ENCODE measurements around the gene RBMS3.

Gene RBMS3

GRCh38 chr3:29590461-29590860 lies 309.6 kb downstream of the RBMS3 start:
- DNase-seq, result no peak

- DNase-seq, result no peak
Measured at GRCh38 chr3:29591579-29591978, 310.7 kb downstream of the RBMS3 start.

DNA sequence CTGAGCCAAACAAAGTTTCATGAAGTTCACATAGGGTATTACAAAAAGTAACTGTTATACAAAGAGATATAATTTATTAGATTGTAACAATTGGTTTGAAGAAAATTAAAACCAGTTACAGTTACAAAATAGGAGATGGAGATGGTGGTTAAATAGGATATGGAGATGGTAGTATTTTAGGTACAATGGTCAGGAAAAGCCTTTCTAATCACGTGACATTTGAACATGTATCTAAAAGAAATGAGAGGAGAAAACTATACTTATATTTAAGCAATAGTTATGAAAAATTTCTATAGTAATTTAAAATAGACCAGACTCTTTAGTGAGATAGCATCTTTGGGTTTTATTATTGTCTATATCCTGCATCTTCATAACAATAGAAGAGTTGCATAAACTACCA lies 312.9 kb downstream of the RBMS3 start:
- no peak for DNase-seq

DNA sequence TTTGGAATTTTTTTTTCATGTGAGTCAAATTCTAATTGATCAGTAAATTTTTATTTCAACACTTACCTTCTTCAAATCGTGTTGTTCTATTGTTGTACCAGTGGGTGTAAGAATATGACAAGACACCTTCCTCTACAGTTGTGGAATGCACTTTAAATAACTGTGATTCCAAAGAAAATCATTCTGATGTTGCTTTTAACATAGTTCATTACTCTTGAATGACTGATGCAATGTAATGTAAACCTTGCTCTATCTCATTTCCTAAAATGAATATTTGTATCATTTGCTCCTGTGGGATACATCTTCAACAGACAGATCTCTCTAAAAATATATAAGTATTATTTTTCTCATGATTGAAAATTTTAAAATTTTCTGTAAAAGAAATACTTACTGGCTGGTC lies 313.4 kb downstream of the RBMS3 start:
- DNase-seq, result no peak

GRCh38 chr3:29597376-29598008 lies 316.6 kb downstream of the RBMS3 start:
- DNase-seq, result no peak

- no peak for DNase-seq
Measured at GRCh38 chr3:29601861-29602585, 321.2 kb downstream of the RBMS3 start.

DNA sequence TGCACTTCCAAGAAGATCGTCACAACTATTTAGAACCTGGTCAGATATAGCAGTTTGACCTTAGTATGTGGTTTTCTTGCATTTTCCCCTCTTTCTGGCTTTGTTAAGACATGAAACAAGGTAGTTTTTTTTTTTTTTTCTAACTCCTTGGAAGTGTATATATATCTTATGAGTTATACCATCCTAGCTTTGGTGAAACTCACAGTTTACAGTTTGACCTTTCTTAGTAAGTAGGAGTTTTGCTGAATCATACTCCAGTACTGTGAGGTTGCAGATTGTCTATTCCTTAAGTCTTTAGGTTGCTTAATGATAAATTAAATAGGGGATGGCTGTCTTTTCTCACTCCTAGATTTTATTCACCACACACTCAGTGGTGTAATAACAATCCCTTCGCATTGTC lies 325.0 kb downstream of the RBMS3 start:
- no peak for DNase-seq

- DNase-seq, result no peak
Measured at GRCh38 chr3:29606416-29606815, 325.5 kb downstream of the RBMS3 start.

DNA sequence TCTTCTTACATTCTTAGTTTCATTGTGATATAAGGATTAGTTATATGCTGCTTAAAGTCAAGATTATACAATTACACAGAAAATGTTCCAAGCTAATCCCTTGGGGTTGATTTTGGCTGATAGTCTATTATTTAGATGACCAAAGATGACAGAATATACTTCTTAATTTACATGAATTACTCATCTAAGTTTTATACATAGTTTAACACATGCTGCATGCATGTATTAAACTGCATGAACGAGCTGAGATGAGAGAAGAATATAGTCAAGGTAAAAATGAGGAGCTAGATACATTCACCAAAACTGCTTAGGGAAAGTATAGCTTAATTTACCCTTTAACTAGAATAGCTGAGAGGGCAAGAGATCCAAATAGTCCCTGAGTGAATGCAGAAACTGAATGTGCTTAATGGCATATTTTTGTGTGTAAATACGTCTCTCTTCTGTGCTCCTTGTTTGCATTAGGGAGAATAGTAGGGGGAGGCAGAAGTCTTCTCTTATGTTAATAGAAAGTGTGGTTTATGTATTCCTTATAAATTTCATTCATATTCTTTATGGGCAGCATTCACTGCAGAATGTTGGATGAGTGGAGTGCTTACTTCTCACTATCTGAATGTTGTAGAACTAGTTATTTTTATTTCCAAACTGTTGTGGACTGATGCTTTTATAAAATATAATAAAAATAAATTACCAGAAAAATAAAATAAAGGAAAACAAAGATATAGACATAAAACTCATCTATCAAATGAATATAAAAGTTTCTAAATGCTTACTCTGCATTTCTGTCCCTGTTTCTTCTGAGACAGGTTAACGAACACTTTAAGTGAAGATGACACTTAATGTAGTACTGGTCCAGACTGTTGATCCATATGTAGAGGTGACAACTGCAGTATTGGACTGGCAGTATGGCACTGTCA lies 327.8 kb downstream of the RBMS3 start:
- DNase-seq, result no peak

DNA sequence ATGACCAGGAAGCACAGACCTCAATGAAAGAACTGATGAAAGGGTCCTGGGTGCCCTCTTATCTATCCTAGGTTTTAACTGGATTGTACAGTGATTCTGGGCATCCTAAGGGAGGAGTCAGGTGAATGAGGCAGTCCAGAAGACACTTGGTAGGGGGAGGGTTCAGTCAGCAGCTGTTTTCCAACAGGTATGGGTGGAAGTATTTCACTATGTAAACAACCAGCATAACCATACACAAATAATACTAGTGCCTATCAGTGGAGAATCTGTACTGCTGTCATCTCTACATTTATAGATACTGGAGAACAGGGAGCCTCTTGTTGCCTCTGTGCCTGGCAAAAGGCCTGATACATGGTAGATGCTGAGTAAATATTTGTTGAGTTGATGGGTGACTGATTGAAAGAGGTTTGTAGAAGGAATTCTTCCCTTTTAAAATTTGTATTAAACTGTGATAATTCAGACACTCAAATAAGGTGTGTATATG lies 328.5 kb downstream of the RBMS3 start:
- no peak for DNase-seq

DNA sequence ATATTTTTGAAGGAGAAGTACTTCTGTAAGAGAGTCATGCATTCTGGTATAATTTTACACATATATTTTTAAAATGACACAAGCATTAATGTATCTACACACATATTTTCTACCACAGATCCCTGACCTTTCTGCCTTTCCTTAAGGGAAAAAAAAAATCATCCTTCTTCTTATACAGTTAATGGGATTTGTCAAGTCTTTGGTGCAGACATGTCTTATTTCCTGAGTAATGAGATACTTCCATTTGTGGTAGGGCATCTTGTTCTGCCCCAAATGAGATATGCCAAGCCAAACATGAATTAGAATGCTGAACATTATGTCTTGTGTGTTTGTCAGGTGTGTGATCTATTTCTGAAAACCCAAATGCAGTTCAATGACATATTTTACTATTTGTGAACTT lies 329.9 kb downstream of the RBMS3 start:
- no peak for DNase-seq

DNA sequence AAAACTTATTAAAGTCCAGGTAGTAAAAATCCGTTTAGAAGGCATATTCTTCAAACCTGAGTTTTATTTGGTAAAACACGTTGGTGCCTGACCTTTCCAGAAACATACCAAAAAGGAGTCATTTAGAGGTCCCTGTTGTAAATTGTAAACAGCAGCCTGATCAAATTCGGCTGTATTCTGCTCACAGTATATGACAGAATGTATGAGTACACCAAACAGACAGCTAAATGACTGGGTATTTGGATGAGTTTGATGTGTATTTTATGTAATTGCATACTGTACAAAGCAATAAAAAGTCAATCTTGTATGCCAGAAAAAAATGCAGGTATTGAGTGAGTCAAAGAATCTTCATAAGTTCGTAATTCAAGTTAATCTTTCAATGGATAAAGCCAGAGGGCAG lies 330.4 kb downstream of the RBMS3 start:
- DNase-seq, result no peak

DNA sequence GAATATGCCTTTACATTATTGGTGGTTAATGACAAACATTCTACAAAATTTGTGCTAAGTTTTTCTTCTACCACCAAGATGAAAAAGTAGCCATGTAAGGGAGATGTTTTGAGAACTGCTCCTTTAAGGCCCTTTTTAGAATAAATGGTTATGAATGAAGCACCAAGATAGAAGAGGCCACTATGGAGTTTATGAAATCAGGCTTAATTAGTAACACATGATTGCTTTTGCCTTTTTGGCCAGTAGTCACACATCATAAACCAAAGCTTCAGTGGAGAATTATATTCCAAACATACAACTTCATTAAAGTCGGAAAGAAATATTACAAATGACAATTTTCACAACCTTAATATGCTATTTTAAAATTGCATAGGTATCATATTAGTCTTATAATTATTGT lies 331.7 kb downstream of the RBMS3 start:
- no peak for DNase-seq

GRCh38 chr3:29614954-29615353 lies 334.1 kb downstream of the RBMS3 start:
- DNase-seq, result no peak

GRCh38 chr3:29618395-29619282 lies 337.8 kb downstream of the RBMS3 start:
- DNase-seq, result no peak

GRCh38 chr3:29619676-29620075 lies 338.8 kb downstream of the RBMS3 start:
- DNase-seq, result no peak

DNA sequence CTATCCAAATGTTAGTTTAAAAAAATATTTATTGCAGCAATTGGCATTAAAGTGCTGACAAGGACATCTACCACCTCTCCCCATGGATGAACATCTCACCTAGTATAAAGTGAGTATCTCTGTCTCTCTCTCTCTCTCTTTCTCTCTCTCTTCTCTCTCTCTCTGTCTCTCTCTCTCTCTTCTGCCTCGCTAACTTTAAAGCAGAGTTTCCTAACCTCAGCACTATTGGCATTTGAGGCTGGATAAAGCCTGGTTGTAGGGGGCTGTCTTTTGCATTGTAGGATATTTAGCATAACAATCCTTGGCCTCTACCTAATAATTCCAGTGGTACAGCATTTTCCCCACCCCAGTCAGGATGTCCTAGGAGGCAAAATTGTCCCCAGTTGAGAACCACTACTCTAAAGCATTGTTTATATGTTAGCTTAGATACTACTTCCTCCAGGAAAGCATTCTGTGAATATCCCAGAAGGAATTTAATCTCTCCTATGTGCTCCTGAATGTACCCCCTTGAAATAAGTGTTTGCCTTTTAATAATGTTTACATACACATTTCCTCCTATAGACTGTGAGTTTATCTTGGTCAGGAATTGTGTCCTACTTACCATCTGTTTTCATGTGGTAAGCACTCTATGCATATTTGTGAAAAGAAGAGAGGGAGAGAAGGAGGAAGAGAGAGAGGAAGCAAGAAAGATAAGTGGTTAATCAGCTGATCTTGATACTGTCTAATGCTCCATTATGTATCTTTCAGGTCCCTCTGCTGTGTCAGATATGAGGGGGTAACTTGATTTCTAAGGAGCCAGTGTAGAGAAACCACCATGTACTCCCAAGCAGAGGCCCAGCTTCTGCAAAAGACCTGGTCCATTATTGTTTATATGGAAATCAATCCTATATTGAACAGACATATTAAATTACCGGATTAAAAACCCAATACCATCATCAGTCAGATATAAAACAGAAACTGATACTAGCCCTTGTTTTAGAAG lies 346.6 kb downstream of the RBMS3 start:
- no peak for DNase-seq

DNA sequence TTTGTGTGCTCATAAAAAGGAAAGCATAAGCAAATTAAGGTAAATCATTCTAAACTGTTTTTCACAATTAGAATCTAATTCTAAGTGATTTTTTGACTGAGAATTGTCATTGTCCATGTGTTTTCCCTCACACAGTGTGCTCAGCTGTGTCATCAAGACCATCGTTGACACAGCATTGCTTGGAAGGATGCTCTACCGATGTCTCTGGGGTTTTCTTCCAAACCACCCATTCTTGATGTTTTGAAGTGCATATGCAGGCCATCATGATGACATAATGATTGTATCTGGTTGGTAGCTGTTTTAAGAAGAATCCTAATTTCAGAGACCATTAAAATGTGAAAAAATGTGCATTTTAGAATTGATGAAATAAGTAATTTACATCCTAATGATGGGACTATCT lies 347.9 kb downstream of the RBMS3 start:
- DNase-seq, result no peak

- DNase-seq, result no peak
Measured at GRCh38 chr3:29635888-29636287, 355.0 kb downstream of the RBMS3 start.

- no peak for DNase-seq
Measured at GRCh38 chr3:29637068-29637467, 356.2 kb downstream of the RBMS3 start.

GRCh38 chr3:29639578-29640290 lies 358.9 kb downstream of the RBMS3 start:
- DNase-seq, result no peak

Measured in CD4-positive, alpha-beta T cell treated with Interleukin-4 for 4 hours (primary cell).